ENCODE data around the gene SORCS1.

Gene SORCS1

DNA sequence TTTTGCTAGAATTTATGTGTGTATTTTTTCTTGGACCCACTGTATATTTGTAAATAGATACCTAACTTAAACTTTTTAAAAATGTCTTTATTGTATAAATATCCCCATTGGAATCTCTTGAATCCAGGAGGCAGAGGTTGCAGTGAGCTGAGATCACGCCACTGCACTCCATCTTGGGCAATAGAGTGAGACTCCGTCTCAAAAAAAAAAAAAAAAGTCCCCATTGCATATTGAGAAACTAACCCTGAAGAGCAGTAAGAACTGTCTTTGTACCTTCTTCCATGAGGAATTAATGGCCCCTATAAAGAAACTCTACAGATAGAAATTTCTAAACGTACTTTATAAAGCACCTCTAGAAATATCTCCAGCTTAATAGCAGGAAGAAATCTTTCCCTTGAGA, 504.0 kb downstream of the SORCS1 start:
- no peak overlapping the region for H3K27ac ChIP-seq (ENCODE audit: low read length)
- H3K9me3 ChIP-seq (ENCODE audit: control insufficient read depth, low read depth, low read length): no peaks in the 10 kb centered on the region
- no peak overlapping the region for H3K4me3 ChIP-seq (ENCODE audit: low read length)
- H3K4me1 ChIP-seq (ENCODE audit: control insufficient read depth, low read depth, low read length): no peaks in the 10 kb centered on the region
- H3K9ac ChIP-seq (ENCODE audit: low read length): no peak overlapping the region
- no peaks in the 10 kb centered on the region for H3K36me3 ChIP-seq (ENCODE audit: control insufficient read depth, low read depth, low read length)
- no peaks in the 10 kb centered on the region for H3K27me3 ChIP-seq (ENCODE audit: control insufficient read depth, insufficient read depth, low read length)

- Histone ChIP-seq H3K4me3 (ENCODE audit: low read length) (no peak overlapping the region), H3K36me3 (ENCODE audit: control insufficient read depth, low read depth, low read length) (no peaks in the 10 kb centered on the region), H3K27me3 (ENCODE audit: control insufficient read depth, insufficient read depth, low read length) (no peaks in the 10 kb centered on the region), H3K27ac (ENCODE audit: low read length) (no peak overlapping the region), H3K9ac (ENCODE audit: low read length) (no peak overlapping the region), H3K9me3 (ENCODE audit: control insufficient read depth, low read depth, low read length) (no peaks in the 10 kb centered on the region), H3K4me1 (ENCODE audit: control insufficient read depth, low read depth, low read length) (no peaks in the 10 kb centered on the region)
These were observed 508.9 kb downstream of the SORCS1 start for GRCh38 chr10:106655636-106656035.

DNA sequence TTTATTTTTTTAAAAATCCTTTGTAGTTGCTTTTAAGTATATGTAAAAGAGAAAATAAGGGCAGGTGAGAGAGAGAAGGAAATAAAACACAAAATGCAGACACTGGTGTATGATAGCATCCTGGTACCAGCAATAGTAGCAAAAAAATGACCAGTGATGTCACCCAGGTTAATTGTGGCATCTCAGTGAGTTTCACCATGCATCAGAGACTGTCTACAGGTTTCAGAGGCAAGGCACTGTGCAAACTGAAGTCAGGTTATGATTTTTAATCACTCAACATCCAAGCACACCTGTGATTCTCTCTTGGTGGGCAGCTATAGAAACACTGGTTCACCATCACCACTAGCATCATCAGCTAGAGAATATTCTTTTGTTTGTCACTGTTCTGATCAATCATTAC, 509.3 kb downstream of the SORCS1 start:
- Histone ChIP-seq H3K27me3 (ENCODE audit: control insufficient read depth, insufficient read depth, low read length) (no peaks in the 10 kb centered on the region), H3K4me3 (ENCODE audit: low read length) (no peak overlapping the region), H3K4me1 (ENCODE audit: control insufficient read depth, low read depth, low read length) (no peaks in the 10 kb centered on the region), H3K36me3 (ENCODE audit: control insufficient read depth, low read depth, low read length) (no peaks in the 10 kb centered on the region), H3K9me3 (ENCODE audit: control insufficient read depth, low read depth, low read length) (no peaks in the 10 kb centered on the region), H3K27ac (ENCODE audit: low read length) (no peak overlapping the region), H3K9ac (ENCODE audit: low read length) (no peak overlapping the region)

GRCh38 chr10:106652279-106652678, 512.2 kb downstream of the SORCS1 start:
- H3K9ac ChIP-seq (ENCODE audit: low read length): no peak overlapping the region
- no peaks in the 10 kb centered on the region for H3K27me3 ChIP-seq (ENCODE audit: control insufficient read depth, insufficient read depth, low read length)
- H3K27ac ChIP-seq (ENCODE audit: low read length): no peak overlapping the region
- H3K36me3 ChIP-seq (ENCODE audit: control insufficient read depth, low read depth, low read length): no peaks in the 10 kb centered on the region
- no peaks in the 10 kb centered on the region for H3K4me1 ChIP-seq (ENCODE audit: control insufficient read depth, low read depth, low read length)
- H3K9me3 ChIP-seq (ENCODE audit: control insufficient read depth, low read depth, low read length): no peaks in the 10 kb centered on the region
- no peak overlapping the region for H3K4me3 ChIP-seq (ENCODE audit: low read length)

- Histone ChIP-seq H3K9ac (ENCODE audit: low read length) (no peak overlapping the region), H3K36me3 (ENCODE audit: control insufficient read depth, low read depth, low read length) (no peaks in the 10 kb centered on the region), H3K27me3 (ENCODE audit: control insufficient read depth, insufficient read depth, low read length) (no peaks in the 10 kb centered on the region), H3K27ac (ENCODE audit: low read length) (no peak overlapping the region), H3K9me3 (ENCODE audit: control insufficient read depth, low read depth, low read length) (no peaks in the 10 kb centered on the region), H3K4me1 (ENCODE audit: control insufficient read depth, low read depth, low read length) (no peaks in the 10 kb centered on the region), H3K4me3 (ENCODE audit: low read length) (no peak overlapping the region)
These were observed 515.7 kb downstream of the SORCS1 start for GRCh38 chr10:106648534-106649481.

DNA sequence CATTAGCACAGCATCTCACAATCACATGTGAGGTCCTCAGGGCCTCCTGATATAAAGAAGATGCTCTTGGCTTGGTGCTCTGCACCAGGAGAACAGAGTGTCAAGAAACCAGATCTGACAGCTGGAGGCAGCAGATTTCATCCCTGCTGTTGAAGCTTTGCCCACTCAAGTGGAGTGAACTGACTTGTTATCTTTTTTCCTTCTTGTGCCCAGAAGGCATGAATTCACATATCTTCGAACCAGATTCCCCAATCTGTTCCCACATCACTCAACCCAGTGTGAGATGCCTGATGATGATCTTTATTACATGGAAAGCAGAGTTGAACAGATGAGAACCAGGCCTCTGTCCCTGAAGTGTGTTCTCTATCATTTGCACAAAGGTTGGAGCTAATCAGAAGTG, 521.0 kb downstream of the SORCS1 start:
- Histone ChIP-seq H3K9me3 (ENCODE audit: control insufficient read depth, low read depth, low read length) (no peaks in the 10 kb centered on the region), H3K27me3 (ENCODE audit: control insufficient read depth, insufficient read depth, low read length) (no peaks in the 10 kb centered on the region), H3K4me3 (ENCODE audit: low read length) (no peak overlapping the region), H3K27ac (ENCODE audit: low read length) (no peak overlapping the region), H3K4me1 (ENCODE audit: control insufficient read depth, low read depth, low read length) (no peaks in the 10 kb centered on the region), H3K9ac (ENCODE audit: low read length) (no peak overlapping the region), H3K36me3 (ENCODE audit: control insufficient read depth, low read depth, low read length) (no peaks in the 10 kb centered on the region)

GRCh38 chr10:106637873-106638272, 526.6 kb downstream of the SORCS1 start:
- no peak overlapping the region for H3K4me3 ChIP-seq (ENCODE audit: low read length)
- H3K27ac ChIP-seq (ENCODE audit: low read length): no peak overlapping the region
- no peaks in the 10 kb centered on the region for H3K36me3 ChIP-seq (ENCODE audit: control insufficient read depth, low read depth, low read length)
- no peaks in the 10 kb centered on the region for H3K4me1 ChIP-seq (ENCODE audit: control insufficient read depth, low read depth, low read length)
- H3K27me3 ChIP-seq (ENCODE audit: control insufficient read depth, insufficient read depth, low read length): no peaks in the 10 kb centered on the region
- no peak overlapping the region for H3K9ac ChIP-seq (ENCODE audit: low read length)
- H3K9me3 ChIP-seq (ENCODE audit: control insufficient read depth, low read depth, low read length): no peaks in the 10 kb centered on the region

GRCh38 chr10:106636766-106637491, 527.6 kb downstream of the SORCS1 start:
- H3K36me3 ChIP-seq (ENCODE audit: control insufficient read depth, low read depth, low read length): no peaks in the 10 kb centered on the region
- no peak overlapping the region for H3K27ac ChIP-seq (ENCODE audit: low read length)
- H3K9me3 ChIP-seq (ENCODE audit: control insufficient read depth, low read depth, low read length): no peaks in the 10 kb centered on the region
- no peak overlapping the region for H3K4me3 ChIP-seq (ENCODE audit: low read length)
- H3K27me3 ChIP-seq (ENCODE audit: control insufficient read depth, insufficient read depth, low read length): no peaks in the 10 kb centered on the region
- no peak overlapping the region for H3K9ac ChIP-seq (ENCODE audit: low read length)
- no peaks in the 10 kb centered on the region for H3K4me1 ChIP-seq (ENCODE audit: control insufficient read depth, low read depth, low read length)

- Histone ChIP-seq H3K9me3 (ENCODE audit: control insufficient read depth, low read depth, low read length) (no peaks in the 10 kb centered on the region), H3K9ac (ENCODE audit: low read length) (no peak overlapping the region), H3K4me1 (ENCODE audit: control insufficient read depth, low read depth, low read length) (no peaks in the 10 kb centered on the region), H3K4me3 (ENCODE audit: low read length) (no peak overlapping the region), H3K27ac (ENCODE audit: low read length) (no peak overlapping the region), H3K36me3 (ENCODE audit: control insufficient read depth, low read depth, low read length) (no peaks in the 10 kb centered on the region), H3K27me3 (ENCODE audit: control insufficient read depth, insufficient read depth, low read length) (no peaks in the 10 kb centered on the region)
These were observed 528.6 kb downstream of the SORCS1 start for GRCh38 chr10:106635947-106636346.

DNA sequence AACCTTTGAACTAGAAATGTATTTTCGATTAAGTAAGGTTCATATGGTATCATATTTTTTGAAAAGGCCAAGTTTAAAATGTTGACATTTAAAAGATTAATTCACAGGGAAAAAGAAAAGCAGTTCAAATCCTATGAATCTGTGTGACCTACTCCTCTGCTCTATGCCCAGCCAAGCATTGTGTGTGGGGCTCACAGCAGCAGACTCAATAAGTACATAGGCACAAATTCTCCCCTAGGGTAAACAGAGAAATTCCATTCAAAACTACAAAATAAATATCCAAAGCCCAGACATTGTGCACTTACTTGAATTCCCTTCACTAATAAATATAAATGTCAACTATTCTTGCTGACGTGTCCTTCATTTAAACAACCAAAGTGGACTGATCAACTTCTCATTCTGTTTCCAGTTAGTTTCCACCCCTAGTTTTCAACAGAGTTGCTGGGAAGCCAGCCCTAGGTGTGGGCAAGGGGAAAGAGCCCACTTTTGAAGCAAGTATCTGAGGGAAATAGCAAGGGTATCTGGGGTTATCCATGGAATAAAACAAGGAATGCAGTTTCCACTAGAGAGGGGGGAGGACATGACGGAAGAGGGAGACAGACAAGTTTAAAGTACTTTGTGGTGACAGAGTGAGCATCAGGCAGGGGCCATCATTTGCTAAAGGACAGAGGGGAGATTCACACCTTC, 533.3 kb downstream of the SORCS1 start:
- Histone ChIP-seq H3K4me3 (ENCODE audit: low read length) (no peak overlapping the region), H3K9me3 (ENCODE audit: control insufficient read depth, low read depth, low read length) (no peaks in the 10 kb centered on the region), H3K27me3 (ENCODE audit: control insufficient read depth, insufficient read depth, low read length) (no peaks in the 10 kb centered on the region), H3K4me1 (ENCODE audit: control insufficient read depth, low read depth, low read length) (no peaks in the 10 kb centered on the region), H3K27ac (ENCODE audit: low read length) (no peak overlapping the region), H3K36me3 (ENCODE audit: control insufficient read depth, low read depth, low read length) (no peaks in the 10 kb centered on the region), H3K9ac (ENCODE audit: low read length) (no peak overlapping the region)

DNA sequence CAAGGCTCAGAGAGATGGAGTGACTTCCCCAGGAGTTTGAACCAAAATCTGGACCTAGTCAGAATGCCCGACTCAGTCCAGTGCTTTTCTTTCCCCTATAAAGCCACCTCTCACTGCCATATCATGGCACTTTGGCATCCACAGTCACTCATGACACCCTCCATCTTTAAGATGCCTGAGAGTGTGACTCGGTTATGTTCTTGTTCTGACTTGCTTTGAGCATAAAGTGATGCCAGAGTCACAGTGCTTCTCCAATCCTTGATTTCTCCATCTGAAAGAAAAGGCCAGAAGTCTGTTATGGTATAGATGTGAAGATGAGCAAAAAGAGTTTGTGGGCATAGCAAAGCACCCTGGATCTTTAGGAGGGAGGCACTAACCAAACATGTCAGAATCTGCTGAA, 538.1 kb downstream of the SORCS1 start:
- Histone ChIP-seq H3K9ac (ENCODE audit: low read length) (no peak overlapping the region), H3K27me3 (ENCODE audit: control insufficient read depth, insufficient read depth, low read length) (no peaks in the 10 kb centered on the region), H3K4me1 (ENCODE audit: control insufficient read depth, low read depth, low read length) (peaks cover 6% of the 10 kb centered on the region), H3K36me3 (ENCODE audit: control insufficient read depth, low read depth, low read length) (no peaks in the 10 kb centered on the region), H3K9me3 (ENCODE audit: control insufficient read depth, low read depth, low read length) (no peaks in the 10 kb centered on the region), H3K4me3 (ENCODE audit: low read length) (no peak overlapping the region), H3K27ac (ENCODE audit: low read length) (no peak overlapping the region)
